Activated naive CD4-positive, alpha-beta T cell (primary cell): ENCODE data around the gene HSD17B11.
"Not testable (repeated sequence)": the region's sequence is repeated elsewhere in the genome, so short reads cannot be mapped to it uniquely, and the experiment has no call there.

Experiments used
- DNase-seq, 4 experiments: peaks; one replicate each; lab custom pipeline; 2025; lab: John Stamatoyannopoulos, UW

Gene HSD17B11, protein sequence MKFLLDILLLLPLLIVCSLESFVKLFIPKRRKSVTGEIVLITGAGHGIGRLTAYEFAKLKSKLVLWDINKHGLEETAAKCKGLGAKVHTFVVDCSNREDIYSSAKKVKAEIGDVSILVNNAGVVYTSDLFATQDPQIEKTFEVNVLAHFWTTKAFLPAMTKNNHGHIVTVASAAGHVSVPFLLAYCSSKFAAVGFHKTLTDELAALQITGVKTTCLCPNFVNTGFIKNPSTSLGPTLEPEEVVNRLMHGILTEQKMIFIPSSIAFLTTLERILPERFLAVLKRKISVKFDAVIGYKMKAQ

DNA sequence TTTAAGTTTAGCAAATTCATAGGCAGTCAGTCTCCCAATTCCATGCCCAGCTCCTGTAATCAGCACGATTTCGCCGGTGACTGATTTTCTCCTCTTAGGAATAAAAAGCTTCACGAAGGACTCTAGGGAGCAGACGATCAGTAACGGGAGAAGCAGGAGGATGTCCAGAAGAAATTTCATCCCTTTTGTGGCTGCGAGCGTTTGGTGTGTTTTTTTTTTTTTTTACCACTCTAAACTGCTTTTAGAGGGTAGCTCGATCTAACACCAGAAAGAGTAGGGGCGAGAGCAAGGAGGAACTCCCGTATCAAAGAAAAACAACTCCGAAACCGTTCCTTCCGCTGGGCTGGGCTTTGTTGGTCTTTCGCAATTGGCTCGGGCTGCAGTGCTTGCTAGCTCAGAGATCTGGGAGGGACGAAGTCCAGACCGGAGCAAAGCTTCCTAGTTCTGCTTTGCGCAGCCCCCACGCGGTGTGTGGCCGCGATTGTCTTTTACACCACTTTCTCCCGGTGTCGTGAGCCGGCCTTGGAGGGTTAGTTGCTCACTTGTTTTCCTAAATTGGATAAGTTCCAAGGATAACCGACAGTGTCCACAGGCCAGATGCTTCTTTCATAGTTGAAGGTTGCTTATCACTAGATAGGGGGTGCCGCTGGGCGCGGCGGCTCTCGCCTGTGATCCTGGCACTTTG, at the start of gene HSD17B11:
TSS of gene HSD17B11 (minus strand) at position 298 of the 685 bp plus-strand sequence. CDS start at position 180, 118 bp downstream.
- DNase-seq = peak; percentile 25 to 64 (median 54)

DNA sequence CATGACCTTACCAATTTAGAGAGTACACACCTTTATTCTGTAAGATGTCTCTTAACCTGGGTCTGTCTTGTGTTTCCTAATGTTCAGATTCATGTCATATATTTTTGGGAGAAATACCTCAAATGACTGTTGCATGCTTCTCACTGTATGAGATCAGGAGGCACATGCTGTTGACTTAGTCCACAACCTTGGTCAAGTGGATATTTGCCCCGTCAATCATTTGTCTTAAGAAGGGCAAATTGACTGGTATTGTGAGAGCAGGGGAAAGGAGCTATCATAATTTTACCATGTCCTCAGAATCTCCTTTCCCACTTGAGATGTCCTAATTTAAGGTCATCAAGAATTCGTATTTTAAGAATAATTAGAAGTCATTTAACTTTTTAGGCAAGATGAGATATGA, 42.4 kb upstream of the HSD17B11 start:
- no peak for DNase-seq

DNA sequence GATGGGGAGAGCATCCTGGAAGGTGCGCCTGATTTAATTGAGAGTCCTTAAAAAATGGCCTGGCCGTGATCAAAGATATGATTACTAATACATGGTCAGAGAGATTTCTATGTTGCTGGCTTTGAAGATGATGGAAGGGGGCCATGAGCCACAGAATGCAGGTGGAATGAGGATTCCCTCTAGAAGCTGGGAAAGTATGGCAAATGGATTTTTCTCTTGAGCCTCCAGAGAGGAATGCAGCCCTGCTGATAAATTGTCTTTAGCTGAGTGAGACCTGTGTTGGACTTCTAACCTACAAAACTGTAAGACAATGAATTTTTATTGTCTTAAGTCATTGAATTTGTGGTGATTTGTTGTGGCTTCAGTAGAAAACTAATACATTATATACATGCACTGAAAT, 39.0 kb upstream of the HSD17B11 start:
- no peak for DNase-seq

DNA sequence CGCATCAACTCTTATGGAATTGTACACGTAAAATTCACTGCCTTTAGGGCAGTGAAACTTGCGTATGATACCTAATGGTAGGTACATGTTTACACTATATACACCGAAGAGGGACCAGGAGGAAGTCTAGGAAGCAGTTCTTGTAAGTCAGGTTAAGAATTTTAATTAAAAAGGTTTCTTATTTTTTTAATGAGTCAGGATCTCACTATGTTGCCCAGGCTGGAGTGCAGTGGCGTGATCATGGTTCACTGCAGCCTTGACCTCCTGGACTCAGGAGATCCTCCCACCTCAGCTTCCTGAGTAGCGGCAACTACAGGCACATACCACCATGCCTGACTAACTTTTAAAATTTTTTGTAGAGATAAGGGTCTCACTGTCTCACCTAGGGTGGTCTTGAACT, 38.0 kb upstream of the HSD17B11 start:
- DNase-seq = no peak

DNA sequence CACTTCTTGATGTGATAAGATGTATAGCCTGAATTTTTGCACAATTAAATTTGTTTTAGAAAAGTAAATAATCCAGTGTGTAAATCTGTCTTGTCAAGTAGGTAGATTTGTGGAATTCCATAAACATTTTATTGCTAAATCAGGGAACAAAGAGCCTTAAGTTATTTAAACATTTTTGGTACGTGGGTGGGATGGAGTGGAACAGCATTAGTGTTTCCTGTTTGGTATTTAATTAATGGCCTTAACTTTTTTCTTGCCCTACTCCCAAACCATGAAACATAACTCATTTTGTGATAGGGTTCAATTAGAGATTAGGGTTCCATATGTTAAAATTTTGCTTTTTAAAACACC, 36.5 kb upstream of the HSD17B11 start:
- no peak for DNase-seq

DNA sequence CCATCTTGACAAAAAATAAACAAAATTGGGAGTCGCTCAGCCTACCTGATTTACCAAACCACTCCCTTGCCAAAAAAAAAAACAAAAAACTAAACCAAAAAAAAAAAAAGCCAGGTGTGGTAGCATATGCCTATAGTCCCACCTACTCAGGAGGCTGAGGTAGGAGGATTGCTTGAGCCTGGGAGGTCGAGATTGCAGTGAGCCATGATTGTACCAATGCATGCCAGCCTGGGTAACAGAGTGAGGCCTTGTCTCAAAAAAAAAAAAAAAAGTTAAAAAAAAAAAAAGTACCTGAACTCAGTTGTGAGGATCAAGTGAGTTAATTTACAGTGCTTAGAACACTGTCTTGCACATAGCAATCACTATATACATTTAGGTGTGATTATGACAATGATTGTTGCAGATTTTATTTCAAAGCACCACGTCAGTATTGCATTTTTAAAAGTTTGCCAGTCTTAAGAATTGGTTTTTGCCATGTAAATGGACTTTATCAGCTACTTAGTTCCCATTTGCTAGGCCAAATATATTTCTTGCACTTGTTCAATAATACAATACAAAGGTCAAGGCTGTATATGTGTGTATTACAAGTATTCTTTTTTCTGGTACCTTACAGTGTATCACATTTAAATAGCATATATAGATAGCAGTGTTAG, 36.0 kb upstream of the HSD17B11 start:
- DNase-seq = no peak

DNA sequence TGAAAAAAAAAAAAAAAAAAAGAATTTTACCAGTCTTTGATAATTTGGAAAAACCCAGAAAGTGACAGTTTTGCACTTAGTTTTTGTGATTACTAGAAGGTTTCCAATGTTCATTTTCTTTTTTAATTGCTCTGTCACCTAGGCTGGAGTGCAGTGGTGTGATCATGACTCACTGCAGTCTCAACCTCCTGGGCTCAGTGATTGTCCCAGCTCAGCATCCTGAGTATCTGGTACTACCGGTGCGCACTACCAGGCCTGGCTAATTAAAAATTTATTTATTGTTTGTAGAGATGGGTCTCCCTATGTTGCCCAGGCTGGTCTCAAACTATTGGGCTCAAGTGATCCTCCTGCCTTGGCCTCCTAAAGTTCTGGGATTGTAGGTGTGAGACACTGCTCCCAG, 34.7 kb upstream of the HSD17B11 start:
- DNase-seq = no peak

DNA sequence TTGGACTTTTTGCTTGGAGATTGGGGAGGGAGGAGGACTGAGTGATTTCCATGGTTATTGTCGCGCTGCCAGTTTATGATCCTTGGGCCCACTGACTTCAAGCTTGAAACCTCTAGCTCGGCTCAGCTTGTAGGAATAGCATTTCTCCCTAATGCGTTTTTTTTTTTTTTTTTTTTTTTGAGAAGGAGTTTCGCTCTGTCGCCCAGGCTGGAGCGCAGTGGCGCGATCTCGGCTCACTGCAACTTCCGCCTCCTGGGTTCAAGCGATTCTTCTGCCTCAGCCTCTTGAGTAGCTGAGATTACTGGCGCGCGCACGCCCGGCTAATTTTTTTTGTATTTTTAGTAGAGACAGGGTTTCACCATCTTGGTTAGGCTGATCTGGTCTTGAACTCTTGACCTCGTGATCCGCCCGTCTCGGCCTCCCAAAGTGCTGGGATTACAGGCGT, 33.1 kb upstream of the HSD17B11 start:
- not testable (repeated sequence) for DNase-seq

DNA sequence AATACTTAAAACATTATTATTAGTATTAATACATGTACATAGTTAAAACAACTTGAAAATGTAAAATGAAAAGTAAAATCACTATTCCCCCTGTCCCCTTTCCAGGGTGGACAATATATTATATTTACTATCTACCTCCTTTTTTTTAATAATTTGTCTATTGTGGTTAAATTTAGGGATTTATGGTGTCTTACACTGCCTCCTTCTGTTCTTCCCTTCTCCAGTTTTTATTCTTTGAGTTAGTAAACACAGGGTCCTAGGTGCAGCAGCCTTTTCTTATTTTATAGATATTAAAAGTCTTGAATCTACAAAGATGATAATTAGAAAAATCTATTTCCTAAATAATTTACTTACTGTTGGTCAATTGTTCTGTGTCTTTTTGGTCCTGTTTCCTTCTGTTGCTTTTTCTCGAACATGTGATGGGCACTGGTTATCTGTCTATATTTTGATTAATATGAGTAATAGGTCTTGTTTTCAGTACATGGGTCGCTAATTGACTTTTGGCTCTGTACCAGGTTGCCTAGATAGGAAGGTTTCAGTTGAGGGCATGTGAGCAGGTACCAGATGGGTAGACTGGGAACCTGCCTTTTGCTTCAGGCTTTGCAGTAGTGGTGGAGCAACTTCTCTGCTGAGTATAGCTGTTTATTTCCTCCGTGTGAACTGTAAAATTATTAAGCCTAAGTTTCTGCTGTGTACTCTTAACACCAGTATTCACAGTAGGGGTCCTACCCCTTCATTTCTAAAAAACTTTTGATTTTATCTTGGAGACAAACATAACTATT, 32.5 kb upstream of the HSD17B11 start:
- no peak for DNase-seq

DNA sequence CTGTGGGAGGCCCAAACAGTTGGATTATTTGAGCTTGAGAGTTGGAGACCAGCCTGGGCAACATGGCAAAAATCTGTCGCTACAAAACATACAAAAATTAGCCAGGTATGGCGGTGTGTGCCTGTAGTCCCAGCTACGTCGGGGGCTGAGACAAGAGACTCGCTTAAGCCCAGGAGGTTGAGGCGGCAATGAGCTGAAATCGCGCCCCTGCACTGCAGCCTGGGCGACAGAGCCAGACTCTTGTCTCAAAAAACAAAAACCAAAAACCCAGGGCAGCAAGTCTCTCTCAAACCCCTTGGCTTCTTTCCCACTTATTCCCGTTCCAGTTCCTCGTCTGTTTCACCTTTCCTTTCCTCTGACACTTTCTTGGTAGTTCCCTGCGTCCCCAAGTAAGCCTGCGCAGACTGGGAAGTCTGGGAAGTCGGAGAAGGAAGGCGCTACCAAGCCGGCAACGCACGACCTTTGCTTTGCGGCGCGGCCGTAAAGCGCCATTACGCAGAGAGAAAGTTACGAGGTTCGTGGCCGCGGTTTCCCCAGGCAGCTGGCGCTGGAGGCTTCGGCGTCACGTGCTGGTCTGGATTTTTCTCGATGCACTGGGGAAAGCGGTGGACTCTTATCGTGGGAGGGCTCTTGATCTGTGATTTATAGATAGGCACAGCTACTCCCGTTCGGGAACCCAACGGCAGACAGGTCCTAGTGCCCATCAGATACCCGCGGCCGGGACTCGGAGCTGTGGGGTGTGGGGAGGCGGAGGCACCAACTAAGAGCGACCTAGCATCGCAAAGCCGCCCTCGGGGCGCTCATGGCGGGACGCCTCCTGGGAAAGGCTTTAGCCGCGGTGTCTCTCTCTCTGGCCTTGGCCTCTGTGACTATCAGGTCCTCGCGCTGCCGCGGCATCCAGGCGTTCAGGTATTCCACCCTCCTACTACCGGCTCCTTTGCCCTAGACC, 31.4 kb upstream of the HSD17B11 start, which contains the start of gene NUDT9:
TSS of gene NUDT9 (plus strand) at position 470 of the 949 bp plus-strand sequence. CDS start at position 803, 333 bp downstream.
- peak; percentile 52 to 81 (median 72) for DNase-seq

DNA sequence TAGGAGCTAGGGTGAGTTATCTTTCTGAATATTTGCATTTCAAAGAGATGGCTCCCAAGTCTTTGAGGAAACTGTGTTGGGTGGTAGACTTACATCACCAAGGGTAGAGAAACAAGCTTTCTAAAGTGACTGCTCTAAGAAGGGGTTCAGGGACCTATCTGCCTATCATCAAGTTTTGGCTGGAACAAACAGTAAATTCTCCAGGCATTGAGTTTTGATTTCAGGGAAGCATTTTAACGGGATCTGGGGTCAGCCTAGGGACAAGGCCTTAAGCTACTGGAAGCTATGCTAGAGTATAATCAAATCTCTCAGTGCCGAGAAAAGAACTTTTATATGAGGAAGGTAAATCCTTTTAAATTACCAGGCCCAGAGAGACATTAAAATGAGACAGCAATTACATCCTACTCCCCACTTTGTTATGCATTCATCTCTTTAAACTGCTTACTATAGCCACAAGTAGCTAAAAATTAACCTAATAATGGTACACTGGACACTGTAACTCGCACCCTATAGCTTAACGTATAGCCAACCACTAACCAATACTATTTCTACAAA, 29.4 kb upstream of the HSD17B11 start:
- no peak for DNase-seq

DNA sequence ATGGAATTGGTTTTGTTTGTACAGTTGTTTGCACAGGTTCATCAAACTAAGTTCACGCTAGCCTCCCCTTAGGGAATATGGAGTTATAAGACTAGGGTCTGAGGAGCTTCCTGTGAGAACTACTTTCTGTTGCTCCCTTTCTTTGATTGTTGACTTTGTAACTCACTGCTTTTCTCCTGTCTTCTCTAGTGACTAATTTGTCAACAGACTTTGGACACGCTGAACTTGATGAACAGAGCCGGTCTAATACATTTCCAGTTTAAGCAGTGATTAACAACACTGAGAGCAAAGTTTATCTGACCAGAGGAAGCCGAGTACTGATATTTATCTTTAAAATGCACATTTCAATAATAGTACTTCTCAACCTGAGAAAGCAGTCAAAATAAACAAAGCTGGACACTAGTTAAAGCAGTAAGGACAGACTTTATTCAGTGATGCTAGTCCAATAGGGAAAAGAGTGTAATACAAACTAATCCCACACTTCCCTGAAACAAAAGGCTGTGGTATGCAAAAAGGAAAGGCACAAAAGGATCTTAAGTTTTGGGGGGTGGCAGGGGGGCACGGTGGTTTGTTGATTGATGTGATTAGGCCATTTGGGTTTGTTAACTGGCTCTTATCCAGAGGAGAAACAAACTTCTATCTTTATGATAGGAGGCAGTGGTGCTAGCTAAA, 28.7 kb upstream of the HSD17B11 start:
- no peak for DNase-seq

DNA sequence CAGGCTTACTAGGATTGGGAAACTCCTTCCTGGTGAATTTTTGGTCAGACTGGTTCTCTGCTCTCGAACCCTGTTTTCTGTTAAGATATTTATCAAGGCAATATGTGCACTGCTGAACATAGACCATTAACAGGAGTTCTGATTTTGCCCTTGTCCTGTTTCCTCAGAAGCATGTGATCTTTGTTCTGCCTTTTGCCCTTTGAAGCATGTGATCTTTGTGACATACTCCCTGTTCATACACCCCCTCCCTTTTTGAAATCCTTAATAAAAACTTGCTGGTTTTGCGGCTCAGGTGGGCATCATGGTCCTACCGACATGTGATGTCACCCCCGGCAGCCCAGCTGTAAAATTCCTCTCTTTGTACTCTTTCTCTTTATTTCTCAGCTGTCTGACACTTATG, 27.4 kb upstream of the HSD17B11 start:
- DNase-seq = not testable (repeated sequence)

DNA sequence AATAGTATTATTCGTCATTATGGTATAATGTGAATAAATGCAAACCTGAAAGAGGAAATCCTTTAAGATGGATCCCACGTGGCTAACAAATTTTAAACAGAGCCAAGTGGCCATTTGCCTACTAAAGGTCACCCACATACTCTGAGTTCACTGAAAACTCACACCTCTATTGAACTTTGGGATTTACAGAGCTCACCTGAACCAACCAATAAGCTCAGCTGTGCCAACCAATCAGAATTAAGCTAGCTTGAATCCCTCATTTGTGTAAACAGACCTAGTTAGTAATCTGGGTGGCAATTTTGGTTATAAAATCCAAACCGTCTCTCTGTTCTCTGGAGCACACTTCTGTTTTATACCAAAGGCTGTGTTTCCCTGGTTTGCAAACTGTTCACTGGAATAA, 26.0 kb upstream of the HSD17B11 start:
- DNase-seq = no peak

DNA sequence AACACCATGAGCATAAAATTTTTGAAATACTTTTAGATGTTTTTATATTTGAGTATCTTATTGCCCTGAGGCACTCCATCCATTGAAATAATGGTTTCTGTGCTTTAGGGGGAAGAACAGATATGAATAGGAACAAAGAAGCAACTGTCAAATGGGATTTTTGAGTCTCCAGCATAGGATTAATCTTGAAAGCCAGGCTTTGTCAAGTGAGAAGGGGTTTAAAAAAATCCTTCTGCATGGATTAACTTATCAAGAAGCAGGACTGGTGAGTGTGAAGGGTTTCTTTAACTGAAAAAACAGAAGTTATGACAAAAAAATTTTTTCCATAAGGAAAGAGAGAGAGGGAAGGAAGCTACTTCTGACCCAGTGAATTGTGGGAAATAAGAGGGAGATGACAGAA, 23.8 kb upstream of the HSD17B11 start:
- no peak for DNase-seq

DNA sequence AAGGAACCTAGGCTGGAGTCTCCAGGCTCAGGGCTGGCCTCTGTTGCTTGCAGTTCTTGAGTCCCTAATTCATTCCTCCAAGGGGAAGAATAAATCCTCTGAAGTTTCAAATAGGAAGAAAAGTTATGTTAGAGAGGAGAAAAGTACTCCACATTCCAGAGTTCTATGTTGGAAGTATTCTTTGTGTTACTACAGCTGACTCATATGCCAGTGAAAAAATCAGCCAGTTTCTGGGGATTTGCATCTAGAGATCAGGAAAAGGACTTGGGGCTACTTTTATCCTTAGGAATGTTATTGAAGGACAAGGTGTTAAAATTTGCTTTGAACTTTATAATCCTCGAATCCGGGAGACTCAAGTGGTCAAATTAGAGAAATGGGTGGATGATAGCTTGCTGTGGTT, 19.7 kb upstream of the HSD17B11 start:
- DNase-seq = no peak

DNA sequence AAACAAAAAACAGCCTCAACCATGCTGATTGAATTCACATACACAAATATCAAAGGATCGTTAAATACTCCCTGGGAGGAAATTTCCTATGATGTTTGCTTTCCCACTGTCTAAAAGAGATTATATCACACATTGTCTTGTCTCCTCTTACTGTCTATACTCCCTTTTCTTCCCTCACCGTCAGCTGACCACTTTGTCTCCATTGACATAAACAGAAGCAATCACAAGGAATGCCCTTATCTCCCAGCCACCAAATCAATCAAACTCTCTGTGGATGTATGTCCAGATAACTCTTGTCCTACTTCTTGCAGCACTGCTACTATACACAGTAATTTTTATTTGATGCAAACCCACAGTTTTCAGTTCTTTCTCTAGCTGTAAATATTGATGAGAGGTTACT, 19.2 kb upstream of the HSD17B11 start:
- DNase-seq = no peak

DNA sequence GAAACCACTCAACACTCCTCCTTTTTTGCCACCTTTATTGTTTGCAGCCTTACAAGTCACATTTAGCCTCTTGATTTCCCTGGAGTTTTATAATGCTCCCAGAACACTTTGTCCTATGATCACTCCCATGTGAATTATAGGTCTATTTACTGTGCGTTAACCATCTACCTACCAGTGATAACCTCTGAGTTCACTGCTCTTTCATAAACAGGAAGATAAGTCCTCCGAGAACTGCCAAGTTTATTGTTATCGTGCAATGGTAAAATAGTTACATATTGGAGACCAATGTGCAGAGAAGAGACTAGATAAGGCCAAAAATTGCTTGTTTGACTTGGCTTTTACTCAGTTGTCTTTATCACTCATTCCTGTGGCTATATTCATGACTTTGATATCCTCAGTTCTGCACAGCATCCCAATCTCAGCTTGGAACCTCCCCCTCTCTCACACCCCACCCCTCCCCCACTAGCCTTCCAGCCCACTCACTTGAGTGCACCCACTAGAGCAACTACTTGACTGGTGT, 18.5 kb upstream of the HSD17B11 start:
- no peak for DNase-seq

DNA sequence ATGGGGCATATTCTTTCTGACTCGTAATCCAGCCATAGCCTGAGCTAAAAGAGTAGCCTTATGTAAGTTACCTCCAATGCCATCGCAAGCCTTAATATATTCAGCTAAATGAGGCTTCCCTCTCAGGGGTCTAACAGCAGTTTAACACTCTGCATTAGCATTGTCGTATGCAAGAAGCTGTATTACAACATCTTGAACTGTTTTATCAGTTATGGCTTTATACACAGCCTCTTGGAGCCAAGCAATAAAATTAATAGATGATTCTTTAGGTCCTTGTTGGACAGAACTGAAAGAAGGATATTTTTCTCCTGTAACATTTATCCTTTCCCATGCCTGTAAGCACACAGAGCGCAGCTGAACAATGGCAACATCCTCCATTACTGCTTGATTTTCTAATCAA, 15.9 kb upstream of the HSD17B11 start:
- not testable (repeated sequence) for DNase-seq

DNA sequence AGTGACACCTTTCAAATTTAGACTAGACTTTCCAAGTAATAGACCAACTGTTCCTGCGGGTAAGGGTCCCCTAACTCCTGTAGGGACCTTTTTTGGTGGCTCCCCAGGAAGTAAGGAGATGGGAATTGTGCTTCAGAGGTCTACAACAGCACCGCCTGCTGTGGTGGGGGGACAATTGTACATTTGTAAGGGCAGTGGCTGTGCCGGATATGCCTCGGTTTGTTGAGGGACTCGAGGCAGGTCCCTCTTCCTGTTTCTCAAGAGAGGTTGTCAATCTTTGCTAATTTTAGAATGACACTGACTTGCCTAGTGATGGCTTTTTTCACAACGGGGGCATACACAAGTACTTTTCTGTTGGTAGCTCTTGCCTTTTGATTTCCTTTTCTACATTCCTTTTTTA, 15.5 kb upstream of the HSD17B11 start:
- DNase-seq = no peak
